Type B pancreatic cell (in vitro differentiated cells): ENCODE measurements around the gene ATP2C1. TPM values are rescaled to one million over a fixed set of nuclear protein-coding genes. Genes with fewer than 3 reads are reported as not detected.

Experiments
- DNase-seq: peaks from one replicate; pipeline ENCODE4 v3.0.0; 2021; ENCODE audit warnings: mixed read lengths; ENCODE audit not compliant: unreplicated experiment; ENCODE audit errors: extremely low spot score
- H3K27ac Mint-ChIP-seq: 2 replicates; pipeline ENCODE4 v1.8.0; 2021; ENCODE audit warnings: mild to moderate bottlenecking, mixed read lengths
- H3K27me3 Mint-ChIP-seq: 2 replicates; pipeline ENCODE4 v1.8.0; 2021; ENCODE audit warnings: mixed read lengths
- H3K36me3 Mint-ChIP-seq: 2 replicates; pipeline ENCODE4 v1.8.0; 2021; ENCODE audit warnings: mixed read lengths
- H3K4me1 Mint-ChIP-seq: one replicate; pipeline ENCODE4 v1.8.0; 2021; ENCODE audit warnings: mixed read lengths; ENCODE audit not compliant: unreplicated experiment
- H3K4me3 Mint-ChIP-seq: 2 replicates; pipeline ENCODE4 v1.8.0; 2021; ENCODE audit warnings: mild to moderate bottlenecking, mixed read lengths
- H3K9me3 Mint-ChIP-seq: 2 replicates; pipeline ENCODE4 v1.8.0; 2021; ENCODE audit warnings: mixed read lengths
- CTCF ChIP-seq: fragments of 200-600 bp; sonication (generic); conservative IDR thresholded peaks from 2 replicates; pipeline ENCODE4 v1.5.0; 2021; ENCODE audit warnings: antibody characterized with exemption, mild to moderate bottlenecking
- total RNA-seq: library from RNA; stranded (reverse); gene quantifications from 2 replicates; pipeline ENCODE4 v1.2.1, GENCODE V29; 2021; ENCODE audit warnings: low replicate concordance

Gene ATP2C1
- total RNA-seq, 1 donor from 2014 or later, result 81.0 TPM

- H3K27me3 Mint-ChIP-seq, result peaks cover 2% of the 10 kb centered on the region
- no peaks in the 10 kb centered on the region for H3K36me3 Mint-ChIP-seq
- H3K4me3 Mint-ChIP-seq, result no peak overlapping the region
- DNase-seq, result no peak
- H3K4me1 Mint-ChIP-seq, result peaks cover 13% of the 10 kb centered on the region
- H3K27ac Mint-ChIP-seq, result no peak overlapping the region
- no peaks in the 10 kb centered on the region for H3K9me3 Mint-ChIP-seq
- no peak for TF ChIP-seq CTCF
These were observed 43.7 kb upstream of the ATP2C1 start for GRCh38 chr3:130850044-130850797.

- Mint-ChIP-seq H3K4me1 (peaks cover 13% of the 10 kb centered on the region), H3K36me3 (no peaks in the 10 kb centered on the region)
These were observed 43.0 kb upstream of the ATP2C1 start for GRCh38 chr3:130850843-130851242.

GRCh38 chr3:130851277-130851676 is 42.6 kb upstream of the ATP2C1 start:
- no peaks in the 10 kb centered on the region for H3K9me3 Mint-ChIP-seq
- no peak overlapping the region for H3K4me3 Mint-ChIP-seq
- H3K27me3 Mint-ChIP-seq, result no peaks in the 10 kb centered on the region
- no peak overlapping the region for H3K27ac Mint-ChIP-seq
- peaks cover 13% of the 10 kb centered on the region for H3K4me1 Mint-ChIP-seq
- no peaks in the 10 kb centered on the region for H3K36me3 Mint-ChIP-seq
- no peak for DNase-seq
- TF ChIP-seq CTCF, result no peak

More at GRCh38 chr3:130850843-130851242, 43.0 kb upstream of the ATP2C1 start:
- no peak overlapping the region for H3K27ac Mint-ChIP-seq
- no peak for DNase-seq
- H3K9me3 Mint-ChIP-seq, result no peaks in the 10 kb centered on the region
- TF ChIP-seq CTCF, result no peak
- no peak overlapping the region for H3K4me3 Mint-ChIP-seq
- no peaks in the 10 kb centered on the region for H3K27me3 Mint-ChIP-seq

GRCh38 chr3:130853581-130853980 is 40.3 kb upstream of the ATP2C1 start:
- no peak for TF ChIP-seq CTCF
- Mint-ChIP-seq H3K27ac (no peak overlapping the region), H3K27me3 (peaks cover 3% of the 10 kb centered on the region), H3K9me3 (no peaks in the 10 kb centered on the region), H3K4me3 (no peak overlapping the region), H3K36me3 (no peaks in the 10 kb centered on the region), H3K4me1 (peaks cover 13% of the 10 kb centered on the region)
- DNase-seq, result no peak

GRCh38 chr3:130854208-130854864 is 39.5 kb upstream of the ATP2C1 start:
- H3K4me1 Mint-ChIP-seq, result peaks cover 8% of the 10 kb centered on the region
- no peak for DNase-seq
- H3K4me3 Mint-ChIP-seq, result no peak overlapping the region
- no peaks in the 10 kb centered on the region for H3K36me3 Mint-ChIP-seq
- TF ChIP-seq CTCF, result no peak
- no peak overlapping the region for H3K27ac Mint-ChIP-seq
- H3K27me3 Mint-ChIP-seq, result peaks cover 7% of the 10 kb centered on the region
- no peaks in the 10 kb centered on the region for H3K9me3 Mint-ChIP-seq
